HG03558 (cell line): ENCODE measurements around the gene PALLD.
"Not testable (repeated sequence)": the region's sequence is repeated elsewhere in the genome, so short reads cannot be mapped to it uniquely, and the experiment has no call there.

Source experiments
- ATAC-seq: cut with Tn5 transposase; IDR thresholded peaks from one replicate; pipeline ENCODE4 v1.9.1; 2021; ENCODE audit warnings: moderate number of reproducible peaks; ENCODE audit not compliant: unreplicated experiment; ENCODE audit errors: extremely low read depth

Gene PALLD

DNA sequence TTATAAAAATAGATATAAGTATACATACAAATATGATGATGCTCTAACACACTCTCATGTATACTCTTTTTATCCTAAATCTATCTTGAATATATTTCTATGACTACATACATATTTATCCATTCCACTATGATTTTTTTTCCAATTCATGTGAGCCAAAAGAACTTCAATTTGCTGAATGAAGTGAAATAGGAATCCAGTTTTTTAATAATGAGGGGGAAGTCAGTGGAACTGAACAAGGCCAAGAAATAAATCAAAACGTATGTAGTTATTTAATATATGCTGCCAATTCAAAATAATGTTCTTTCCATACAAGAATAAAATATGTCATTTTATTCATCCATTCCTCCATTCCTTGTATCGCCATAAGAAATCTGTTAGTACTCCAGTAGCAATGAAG lies 6.1 kb upstream of the PALLD start:
- ATAC-seq, result no peak

DNA sequence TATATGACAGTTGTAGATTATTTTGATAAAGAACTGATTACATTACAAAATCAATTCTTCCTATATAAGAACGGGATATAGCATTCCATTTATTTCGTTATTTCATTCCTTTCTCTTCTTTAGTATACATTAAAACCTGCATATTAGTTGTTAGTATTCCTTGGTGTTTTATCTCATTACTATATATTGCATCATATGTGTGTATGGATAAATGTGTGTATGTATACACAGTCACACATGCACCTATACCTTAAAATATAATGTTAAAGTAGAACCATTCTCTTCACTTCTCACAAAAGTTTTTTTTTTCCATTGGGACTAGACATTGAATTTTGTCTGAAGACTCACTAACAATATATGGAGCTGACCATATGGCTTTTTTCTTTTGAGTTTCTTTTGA lies 5.3 kb upstream of the PALLD start:
- ATAC-seq, result no peak

DNA sequence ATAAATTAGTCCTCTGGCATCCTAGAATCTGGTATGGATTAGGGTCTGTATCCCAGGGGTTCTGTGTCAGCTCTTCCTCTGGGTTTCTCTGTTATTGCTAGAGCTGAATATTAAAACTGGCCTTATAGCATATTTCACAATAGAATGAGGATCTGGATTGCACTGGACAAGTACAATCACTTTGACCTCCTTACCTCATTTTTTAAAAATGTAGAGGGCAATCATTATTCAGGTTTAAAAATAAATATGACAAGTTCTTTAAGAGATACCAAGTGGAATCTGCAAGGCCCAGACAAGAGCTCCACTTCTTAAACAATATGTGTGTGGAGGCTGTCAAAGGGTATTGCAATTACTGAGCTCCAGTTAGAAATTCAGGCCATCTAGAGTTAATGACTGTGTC lies 1.4 kb downstream of the PALLD start:
- no peak for ATAC-seq

DNA sequence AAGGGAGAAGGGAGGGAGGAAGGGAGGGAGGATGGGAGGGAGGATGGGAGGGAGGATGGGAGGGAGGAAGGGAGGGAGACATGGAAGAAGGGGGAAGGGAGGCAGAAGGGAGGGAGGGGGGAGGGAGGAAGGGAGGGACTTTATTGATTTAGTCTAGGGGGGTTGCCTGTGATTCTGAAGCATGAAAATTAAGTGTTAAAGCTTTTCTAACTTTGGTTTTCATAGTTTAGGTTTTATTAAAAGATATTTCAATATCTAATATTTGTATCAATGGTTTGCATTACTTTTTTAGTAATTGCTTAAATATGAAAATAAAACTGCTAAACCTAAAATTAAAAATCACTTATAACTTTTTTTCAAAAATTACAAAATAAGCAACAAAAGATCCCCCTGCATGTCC lies 2.4 kb downstream of the PALLD start:
- no peak for ATAC-seq

DNA sequence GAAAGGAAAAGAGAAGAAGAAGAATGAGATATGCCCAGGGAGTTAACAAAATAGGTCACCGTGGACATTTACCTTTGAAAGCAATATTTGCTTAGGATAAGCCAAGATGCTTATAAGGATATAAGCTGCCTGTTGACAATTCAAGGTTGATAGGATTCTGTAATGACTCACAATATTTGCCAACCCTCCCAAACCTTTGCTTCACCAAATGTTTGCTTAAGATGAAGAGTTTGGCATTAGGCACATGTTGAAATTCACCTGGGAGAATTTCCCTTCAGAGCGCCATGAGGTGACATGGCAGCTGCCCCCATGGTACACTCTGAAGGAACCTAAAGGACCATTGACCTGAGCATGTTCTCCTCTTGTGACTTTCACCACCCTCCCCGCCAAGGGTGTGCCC lies 4.6 kb downstream of the PALLD start:
- no peak for ATAC-seq

DNA sequence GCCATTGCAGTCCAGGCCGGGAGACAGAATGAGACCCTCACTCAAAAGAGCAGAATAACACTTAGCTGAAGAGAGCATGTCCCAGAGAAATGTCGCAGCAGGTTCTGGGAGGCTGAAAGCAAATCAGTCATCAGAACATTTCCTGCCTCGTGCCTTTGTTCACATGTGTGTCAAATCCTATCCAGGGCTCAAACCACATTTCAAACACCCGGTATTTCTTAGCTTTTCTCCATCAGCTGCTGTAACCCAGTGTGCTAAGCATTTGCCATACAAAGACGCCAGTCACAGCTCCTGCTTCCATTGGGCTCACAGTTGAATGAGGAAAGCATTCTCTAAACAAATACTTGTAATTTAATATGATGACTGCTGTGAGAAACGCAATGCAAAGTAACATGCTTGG lies 6.0 kb downstream of the PALLD start:
- ATAC-seq, result no peak

DNA sequence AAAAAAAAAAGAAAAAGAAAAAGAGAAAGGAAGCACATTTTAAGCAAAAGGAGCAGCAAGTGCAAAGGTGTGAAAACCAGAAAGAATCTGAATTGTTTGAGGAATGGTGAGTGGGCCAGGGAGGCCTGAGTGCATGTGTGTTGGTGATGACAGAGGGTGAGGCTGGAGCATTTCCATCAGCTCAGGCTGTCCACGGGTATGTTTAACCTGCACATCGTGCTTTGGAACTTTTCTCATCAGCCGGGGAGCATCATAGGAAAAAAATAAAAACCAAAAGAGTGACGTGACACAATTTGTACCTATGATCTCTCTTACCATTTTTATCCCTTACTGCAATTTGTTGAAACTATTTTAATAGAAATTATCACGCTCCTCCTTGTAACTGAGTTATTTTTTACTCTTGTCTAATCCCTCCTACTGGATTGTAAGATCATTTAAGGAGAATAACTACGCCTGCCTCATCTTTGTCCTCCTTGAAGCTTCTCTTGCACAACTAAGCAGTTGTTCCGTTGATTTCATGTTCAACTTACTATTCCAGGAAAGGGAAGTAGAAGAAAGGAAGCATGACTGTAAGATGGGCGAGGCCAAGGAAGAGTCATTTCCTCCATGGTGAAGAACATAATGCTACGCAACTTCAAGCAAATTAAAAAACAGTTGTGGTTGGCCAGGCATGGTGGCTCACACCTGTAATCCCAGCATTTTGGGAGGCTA lies 7.0 kb downstream of the PALLD start:
- ATAC-seq, result no peak

DNA sequence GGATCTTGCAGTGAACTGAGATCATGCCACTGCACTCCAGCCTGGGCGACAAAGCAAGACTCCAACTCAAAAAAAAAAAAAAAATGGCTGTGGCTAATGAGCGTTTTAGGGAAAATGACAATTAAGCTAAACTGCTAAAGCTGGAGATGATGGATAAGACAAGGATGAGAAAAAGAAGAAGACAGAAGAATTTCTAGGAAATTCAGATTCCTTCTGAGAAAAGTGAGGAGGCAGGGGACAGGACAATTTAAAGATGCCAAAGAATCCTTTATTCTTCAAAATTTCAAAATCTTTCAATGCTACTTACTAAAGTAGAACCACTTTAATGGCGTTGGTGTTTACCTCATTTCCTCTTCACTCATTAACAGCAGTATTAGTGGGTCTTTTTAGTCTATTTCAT lies 7.7 kb downstream of the PALLD start:
- ATAC-seq, result no peak

DNA sequence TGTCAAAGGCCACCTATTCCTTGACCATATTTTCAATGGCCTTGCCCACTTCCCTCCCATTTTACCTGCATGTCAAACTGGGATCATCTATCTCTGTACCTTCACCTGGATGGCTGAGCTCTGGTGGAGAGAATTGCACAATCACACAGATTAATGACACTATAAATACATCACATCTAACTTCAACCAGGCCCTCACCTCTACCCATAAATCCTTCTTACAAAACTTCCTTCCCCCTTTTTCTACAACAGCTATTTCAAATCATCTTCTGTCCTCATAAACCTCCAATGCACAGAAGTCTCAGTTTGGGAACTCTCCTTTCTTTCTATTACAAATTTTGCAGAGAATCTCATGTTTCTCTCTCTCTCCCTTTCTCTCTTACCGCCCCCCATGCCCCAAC lies 9.2 kb downstream of the PALLD start:
- ATAC-seq, result no peak

DNA sequence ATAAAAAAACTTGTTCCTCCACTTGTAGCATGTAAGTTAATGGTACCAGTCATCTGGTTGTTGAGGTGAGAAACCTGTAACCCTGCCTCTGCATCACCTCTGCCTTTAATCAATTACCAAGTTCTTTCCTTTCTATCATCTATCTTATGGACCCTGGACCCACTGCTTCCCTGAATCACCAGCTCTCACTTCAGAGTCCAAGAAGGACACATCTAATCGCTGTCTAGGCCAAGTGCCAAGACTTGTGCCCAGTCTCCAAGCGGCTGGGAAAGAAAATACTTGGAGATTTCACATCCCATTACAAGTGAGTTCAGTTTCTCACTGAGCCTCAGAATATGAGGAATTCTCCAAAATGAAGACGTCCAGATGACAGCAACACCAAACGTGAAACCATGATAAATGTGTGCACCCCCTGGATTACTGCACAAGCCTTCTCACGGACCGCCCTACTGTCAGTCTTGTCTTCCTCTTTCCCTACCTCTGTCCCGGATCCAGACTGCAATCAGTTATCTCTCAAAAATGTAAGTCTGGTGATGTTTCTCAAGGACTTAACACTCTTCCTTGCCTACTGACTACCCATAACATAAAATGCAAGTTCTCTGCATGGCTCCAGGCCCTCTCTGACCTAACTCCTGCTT lies 10.4 kb downstream of the PALLD start:
- ATAC-seq, result no peak

DNA sequence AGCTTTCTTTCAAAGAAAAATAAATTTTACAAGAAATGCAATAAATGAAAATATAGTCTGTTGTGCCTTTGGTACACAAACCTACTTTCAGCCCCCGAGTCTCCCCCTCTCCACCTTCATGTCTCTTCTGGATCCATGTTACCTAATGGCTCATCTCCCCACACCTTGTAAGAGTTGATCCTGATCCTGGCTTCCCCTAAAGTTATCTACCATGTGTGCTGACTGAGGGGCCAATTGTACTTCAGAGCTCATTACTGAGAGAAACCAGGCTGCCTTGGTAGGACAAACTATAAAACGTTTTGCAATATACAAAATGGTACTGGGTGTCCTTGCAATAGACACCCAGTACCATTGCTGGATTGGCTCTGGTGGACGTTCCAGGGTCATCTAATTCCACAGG lies 11.8 kb downstream of the PALLD start:
- no peak for ATAC-seq

DNA sequence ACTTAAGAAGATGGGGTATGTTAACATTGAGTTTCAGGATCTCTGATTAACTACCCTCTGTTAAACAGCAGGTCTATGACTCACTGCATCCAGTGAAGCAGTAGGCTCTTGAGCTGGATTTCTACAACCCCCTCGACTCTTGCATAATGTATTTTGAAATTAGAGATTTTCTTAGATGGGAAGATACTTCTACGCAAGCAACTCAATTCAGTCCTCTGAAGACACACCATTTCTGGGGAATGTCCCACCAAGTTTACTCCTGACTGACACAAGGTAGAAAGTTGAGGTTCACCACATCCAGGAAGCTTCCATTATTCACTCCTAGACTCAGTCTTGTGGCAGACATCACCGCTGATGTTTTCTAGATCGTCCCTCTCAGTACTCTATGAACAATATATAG lies 12.9 kb downstream of the PALLD start:
- ATAC-seq, result no peak

DNA sequence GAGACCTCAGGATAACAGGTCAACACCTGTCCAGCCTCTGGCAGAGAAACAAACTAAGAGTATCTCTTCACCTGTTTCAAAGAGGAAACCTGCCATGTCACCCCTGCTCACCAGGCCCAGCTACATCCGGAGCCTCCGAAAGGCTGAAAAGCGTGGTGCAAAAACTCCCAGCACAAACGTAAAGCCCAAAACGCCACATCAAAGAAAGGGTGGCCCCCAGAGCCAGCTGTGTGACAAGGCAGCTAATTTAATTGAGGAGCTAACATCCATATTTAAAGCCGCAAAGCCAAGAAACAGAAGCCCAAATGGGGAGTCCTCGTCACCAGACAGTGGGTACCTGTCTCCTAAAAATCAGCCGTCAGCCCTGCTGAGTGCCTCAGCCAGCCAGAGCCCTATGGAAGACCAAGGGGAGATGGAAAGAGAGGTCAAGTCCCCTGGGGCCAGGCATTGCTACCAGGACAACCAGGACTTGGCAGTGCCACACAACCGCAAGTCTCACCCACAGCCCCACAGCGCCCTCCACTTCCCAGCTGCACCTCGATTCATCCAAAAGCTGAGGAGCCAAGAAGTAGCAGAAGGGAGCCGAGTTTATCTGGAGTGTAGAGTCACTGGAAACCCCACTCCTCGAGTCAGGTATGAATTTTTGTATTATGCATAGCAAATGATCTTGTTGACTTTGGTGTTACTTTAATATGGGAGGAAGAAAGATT lies 15.1 kb downstream of the PALLD start:
- no peak for ATAC-seq

DNA sequence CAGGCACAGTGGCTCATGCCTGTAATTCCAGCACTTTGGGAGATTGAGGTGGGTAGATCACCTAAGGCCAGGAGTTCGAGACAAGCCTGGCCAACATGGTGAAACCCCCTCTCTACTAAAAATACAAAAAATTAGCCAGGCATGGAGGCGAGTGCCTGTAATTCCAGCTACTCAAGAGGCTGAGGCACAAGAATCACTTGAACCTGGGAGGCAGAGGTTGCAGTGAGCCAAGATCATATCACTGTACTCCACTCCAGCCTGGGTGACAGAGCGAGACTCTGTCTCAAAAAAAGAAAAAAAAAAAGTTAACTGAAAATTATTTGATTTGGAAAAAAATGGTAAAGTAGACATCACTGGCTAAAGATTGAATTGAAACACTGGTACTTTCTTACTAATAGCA lies 17.0 kb downstream of the PALLD start:
- ATAC-seq, result not testable (repeated sequence)

DNA sequence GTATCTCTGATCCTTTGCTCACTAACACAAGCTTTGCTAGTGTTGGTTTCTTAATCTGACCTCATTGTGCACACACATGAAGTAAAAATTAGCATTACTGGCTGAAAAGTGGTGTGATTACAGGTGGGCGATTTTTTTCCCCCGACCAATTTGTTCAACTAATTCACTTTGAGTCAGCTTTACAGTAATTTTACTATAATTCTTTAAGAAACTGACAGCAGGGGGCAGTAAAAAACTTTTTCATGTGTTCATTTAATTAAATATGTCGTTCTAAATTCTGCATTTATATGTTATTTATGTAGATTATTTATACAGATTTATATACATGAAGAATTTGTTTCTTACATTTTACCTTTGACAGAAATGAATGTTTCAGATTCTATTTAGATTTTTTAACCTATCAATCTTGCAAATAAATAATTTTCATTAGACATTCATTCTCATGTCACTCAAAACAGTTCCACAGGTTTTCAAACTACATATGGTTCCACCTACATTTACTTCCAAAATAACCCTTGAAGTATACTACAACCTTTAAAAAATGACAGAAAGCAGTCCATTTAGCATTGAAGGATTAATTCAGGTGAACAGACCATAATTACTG lies 17.5 kb downstream of the PALLD start:
- ATAC-seq, result no peak

DNA sequence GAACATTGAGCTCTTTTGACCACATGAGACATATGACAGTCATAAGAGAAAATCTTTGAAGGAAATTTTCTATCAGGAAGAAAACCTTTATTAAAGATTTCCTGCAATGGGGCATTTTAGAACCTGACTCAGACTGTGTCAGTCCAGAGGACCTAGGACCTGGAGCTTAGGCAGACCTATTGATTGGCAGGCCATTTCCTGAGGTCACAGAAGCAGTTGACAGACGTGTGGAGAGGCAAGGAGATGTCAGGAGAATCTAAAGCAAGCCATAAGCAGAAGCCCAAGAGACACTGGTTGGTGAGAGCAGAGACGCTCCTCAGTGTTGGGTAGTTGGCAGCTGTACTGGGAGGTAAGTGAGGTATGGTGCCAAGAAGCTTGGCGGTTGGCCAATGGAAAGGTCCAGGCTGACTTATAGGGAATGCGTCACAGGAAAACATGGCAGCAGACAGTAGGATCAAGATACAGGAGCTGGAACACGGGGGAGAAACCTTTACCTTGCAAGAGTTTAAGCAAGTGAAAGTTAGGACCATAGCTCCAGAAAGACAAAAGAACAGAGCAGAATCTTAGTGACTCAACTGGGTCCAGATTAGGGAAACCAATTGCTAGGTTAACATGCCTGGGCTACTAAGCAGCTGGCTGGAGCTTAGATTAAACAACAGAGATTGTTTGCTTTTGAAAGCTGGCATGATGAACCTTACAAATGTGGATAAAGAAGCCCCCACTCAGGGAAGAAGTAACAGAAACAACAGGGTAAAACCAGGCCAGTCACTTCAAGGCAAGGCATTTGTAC lies 18.6 kb downstream of the PALLD start:
- ATAC-seq, result no peak

DNA sequence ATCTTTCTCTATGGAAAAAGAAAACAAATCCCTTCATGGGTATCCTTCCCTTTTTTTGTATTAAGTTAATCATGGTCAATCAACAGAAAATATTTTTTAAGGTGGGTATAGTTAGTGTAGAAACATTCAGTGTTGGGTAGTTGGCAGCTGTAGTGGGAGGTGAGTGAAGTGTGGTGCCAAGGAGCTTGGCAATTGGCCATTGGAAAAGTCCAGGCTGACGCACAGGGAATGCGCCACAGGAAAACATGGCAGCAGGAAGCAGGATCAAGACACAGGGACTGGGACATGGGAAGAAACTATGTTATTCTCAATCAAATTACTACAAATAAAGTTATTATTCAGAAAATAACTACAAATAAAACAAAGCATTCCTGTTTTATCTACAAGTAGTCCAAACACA lies 20.0 kb downstream of the PALLD start:
- no peak for ATAC-seq

DNA sequence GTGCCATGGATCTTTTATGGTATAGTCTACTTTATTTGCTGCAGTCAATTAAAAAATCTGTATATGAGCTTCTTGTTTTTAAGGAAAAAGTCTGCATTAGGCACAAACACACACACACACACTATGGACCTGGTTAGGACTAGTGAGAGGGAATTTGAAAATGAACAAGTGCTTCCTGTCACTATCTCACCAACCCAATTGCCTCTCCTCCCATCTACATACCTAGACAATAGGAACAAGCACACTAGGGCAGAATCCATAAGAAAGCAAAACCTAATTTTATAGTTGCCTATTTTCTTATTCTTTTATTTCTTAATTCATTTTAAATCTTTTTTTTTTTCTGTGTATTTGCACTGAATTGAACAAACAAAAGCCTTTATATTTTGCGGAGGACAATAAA lies 22.7 kb downstream of the PALLD start:
- no peak for ATAC-seq

DNA sequence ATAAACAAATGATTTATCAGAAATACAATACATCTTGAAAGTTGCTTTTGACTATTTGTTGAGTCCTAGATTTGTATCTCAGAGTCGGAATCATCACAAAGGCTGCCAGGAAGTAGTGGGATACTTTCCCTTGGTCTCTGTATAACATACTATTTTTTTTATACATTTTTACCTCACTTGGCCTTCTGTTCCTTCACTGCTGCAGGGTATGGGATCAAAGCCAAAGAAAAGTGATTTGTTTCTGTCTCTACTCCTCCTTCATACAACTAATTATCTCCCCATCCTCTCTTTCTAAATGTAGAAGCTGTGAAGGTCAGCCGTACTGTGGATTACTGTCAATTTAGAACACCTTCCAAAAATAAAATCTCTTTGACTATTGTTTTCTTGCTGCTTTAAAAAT lies 24.9 kb downstream of the PALLD start:
- ATAC-seq, result no peak

DNA sequence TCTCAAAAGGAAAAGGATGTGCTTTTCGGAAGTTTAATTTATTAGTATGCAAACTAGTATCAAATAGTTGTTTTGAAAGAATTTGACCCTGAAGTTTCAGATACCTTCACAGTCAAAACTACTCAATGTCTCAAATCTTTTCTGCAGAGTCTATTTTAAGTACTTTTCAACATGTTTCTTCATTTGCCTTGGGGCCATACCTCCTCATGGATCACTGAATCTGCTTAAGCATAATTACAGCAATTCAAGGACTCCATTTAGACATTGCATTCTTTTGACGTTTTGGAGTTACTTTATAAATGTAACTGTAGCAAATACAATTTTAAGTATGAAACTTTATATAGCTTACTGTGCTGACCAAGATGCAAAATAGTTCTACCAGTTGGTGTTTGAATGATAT lies 25.5 kb downstream of the PALLD start:
- no peak for ATAC-seq
